Gastrocnemius medialis (tissue), 4 donors: ENCODE measurements around the gene USP53. TPM values are rescaled to one million over a fixed set of nuclear protein-coding genes. Genes with fewer than 3 reads are reported as not detected.
A peak's percentile ranks its signal among the peaks of the same experiment; 100 is the strongest.

Source experiments
- ATAC-seq, 2 donors: fragments of 150-250 bp; one replicate each; pipeline ENCODE4 v1.9.1; 2016
- DNase-seq, 2 donors: peaks; one replicate each; pipeline ENCODE4 v3.0.0-alpha.2; 2019
- H3K27ac ChIP-seq, 4 donors: fragments of 200-600 bp; sonication (generic); 1 replicate in 1 of 4; 2 replicates in 3 of 4; pipeline ENCODE4 v1.5.1; 2016 to 2018; ENCODE audit warnings: mild to moderate bottlenecking in 2 of 4, moderate library complexity in 1 of 4
- H3K27me3 ChIP-seq, 3 donors: fragments of 200-600 bp; sonication (generic) in 2 of 3; 1 replicate in 1 of 3; 2 replicates in 2 of 3; pipeline versions ENCODE4 v1.5.1 to v1.6.0; 2016 to 2019; ENCODE audit warnings: mild to moderate bottlenecking in 1 of 3, moderate library complexity in 1 of 3
- H3K36me3 ChIP-seq, 2 donors: fragments of 200-600 bp; sonication (generic) in 1 of 2; one replicate each; pipeline ENCODE4 v1.5.1; 2017 to 2018
- H3K4me1 ChIP-seq, 2 donors: fragments of 200-600 bp; sonication (generic) in 1 of 2; one replicate each; pipeline ENCODE4 v1.5.1; 2016 to 2017; ENCODE audit warnings: mild to moderate bottlenecking in 2 of 2
- H3K4me3 ChIP-seq, 4 donors: fragments of 200-600 bp; sonication (generic) in 3 of 4; 1 replicate in 1 of 4; 2 replicates in 3 of 4; pipeline ENCODE4 v1.5.1; 2016 to 2019; ENCODE audit warnings: mild to moderate bottlenecking in 2 of 4
- H3K9me3 ChIP-seq, 3 donors: fragments of 200-600 bp; sonication (generic) in 2 of 3; 1 replicate in 1 of 3; 2 replicates in 2 of 3; pipeline ENCODE4 v1.5.1; 2016 to 2019
- POLR2A ChIP-seq, 2 donors: fragments of 450-650 bp; IDR thresholded peaks; one replicate each; pipeline ENCODE4 v1.6.1; 2017; ENCODE audit warnings: antibody characterized with exemption in 2 of 2, mild to moderate bottlenecking in 2 of 2, moderate library complexity in 2 of 2
- in situ Hi-C, 4 donors: fragments of 200-750 bp; cut with MboI; loops; one replicate each; pipeline versions ENCODE4 v1.15.0 to v1.8.0; 2017; ENCODE audit warnings: low sequenced_read_pairs in 4 of 4
- intact Hi-C: fragments of 100-400 bp; cut with DNase I; formaldehyde crosslinking; loops from one replicate; pipeline ENCODE4 v1.15.1; 2023; ENCODE audit warnings: low total_unique reads
- total RNA-seq, 4 donors: library from RNA; depleted of rRNA; stranded (reverse); fragments of >200 nt; gene quantifications; one replicate each; pipeline versions ENCODE4 v1.1.0 to v1.2.3, GENCODE V29; 2016
- TF ChIP-seq, protein P1 (sequence below), 5 experiments: fragments of 450-650 bp in 3 of 5; fragments of 200-600 bp in 2 of 5; sonication (generic) in 2 of 5; IDR thresholded peaks in 4 of 5; conservative IDR thresholded peaks in 1 of 5; 1 replicate in 4 of 5; 2 replicates in 1 of 5; pipeline ENCODE4 v1.5.1; 2016 to 2019; ENCODE audit warnings: antibody characterized with exemption in 5 of 5, mild to moderate bottlenecking in 3 of 5, moderate library complexity in 3 of 5

USP53 gene
- total RNA-seq, 4 donors from 2014 or later, result 56.9 to 190 (median 98.5) TPM

DNA sequence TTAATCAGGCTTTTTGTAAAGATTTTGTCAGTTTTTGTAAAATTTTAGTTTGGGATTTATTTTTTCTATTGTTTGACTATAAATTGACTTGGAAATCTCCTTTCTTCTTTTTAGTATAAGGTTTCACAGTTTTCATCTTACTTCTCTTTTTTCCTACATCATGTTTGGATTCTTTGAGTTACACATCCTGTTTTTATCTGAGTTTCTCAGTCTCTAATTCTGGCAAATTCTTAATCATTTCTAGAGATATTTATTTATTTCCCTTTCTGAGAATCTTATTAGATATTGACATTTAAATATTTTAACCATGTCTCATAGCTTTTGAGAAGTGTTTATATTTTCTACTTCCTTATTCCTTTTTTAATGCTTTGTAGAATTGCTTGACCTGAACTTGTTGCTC is 20.7 kb downstream of the USP53 start:
- DNase-seq, result no peak
- in situ Hi-C loops (no loop called here), intact Hi-C loops (no loop called here)
- no peak for ATAC-seq
- H3K4me1 ChIP-seq, result peaks cover 41 to 42% of the 10 kb centered on the region in 2 donors
- no peak for TF ChIP-seq POLR2A (IDR thresholded peaks at IDR 0.05)
- TF ChIP-seq, protein P1, sequence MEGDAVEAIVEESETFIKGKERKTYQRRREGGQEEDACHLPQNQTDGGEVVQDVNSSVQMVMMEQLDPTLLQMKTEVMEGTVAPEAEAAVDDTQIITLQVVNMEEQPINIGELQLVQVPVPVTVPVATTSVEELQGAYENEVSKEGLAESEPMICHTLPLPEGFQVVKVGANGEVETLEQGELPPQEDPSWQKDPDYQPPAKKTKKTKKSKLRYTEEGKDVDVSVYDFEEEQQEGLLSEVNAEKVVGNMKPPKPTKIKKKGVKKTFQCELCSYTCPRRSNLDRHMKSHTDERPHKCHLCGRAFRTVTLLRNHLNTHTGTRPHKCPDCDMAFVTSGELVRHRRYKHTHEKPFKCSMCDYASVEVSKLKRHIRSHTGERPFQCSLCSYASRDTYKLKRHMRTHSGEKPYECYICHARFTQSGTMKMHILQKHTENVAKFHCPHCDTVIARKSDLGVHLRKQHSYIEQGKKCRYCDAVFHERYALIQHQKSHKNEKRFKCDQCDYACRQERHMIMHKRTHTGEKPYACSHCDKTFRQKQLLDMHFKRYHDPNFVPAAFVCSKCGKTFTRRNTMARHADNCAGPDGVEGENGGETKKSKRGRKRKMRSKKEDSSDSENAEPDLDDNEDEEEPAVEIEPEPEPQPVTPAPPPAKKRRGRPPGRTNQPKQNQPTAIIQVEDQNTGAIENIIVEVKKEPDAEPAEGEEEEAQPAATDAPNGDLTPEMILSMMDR (IDR thresholded peaks at IDR 0.05 in 4 of 5, conservative IDR thresholded peaks at IDR 0.05 in 1 of 5), result no peak
- no peak overlapping the region for H3K4me3 ChIP-seq
- H3K27ac ChIP-seq, result peak overlapping the region in 3 of 4 donors; percentile 3 to 53 (median 13)
- no peaks in the 10 kb centered on the region for H3K27me3 ChIP-seq
- H3K9me3 ChIP-seq, result no peaks in the 10 kb centered on the region
- H3K36me3 ChIP-seq, result peaks cover 0 to 39% of the 10 kb centered on the region in 2 donors

DNA sequence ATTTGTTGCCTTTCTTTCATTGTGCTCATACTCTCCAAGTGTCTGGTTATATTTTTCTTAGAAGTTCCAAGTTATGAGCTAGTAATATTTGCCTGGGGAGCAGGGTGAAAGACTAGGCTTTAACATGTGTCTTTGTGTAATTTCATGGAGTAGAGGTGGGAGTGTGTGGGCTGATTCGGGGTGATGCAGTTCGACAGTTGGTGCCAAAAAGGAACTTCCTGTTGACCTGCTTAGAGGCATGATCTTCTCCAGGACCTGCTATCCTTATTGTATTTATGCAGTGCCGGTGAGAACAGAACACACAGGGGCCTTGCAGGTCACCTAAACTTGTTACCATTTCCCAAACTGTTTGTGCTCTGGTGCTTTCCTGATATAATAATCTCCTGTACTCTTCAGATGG is 21.2 kb downstream of the USP53 start:
- no peak for TF ChIP-seq POLR2A (IDR thresholded peaks at IDR 0.05)
- TF ChIP-seq, protein P1 (IDR thresholded peaks at IDR 0.05 in 4 of 5, conservative IDR thresholded peaks at IDR 0.05 in 1 of 5), result no peak
- no peak overlapping the region for H3K4me3 ChIP-seq
- peaks cover 39 to 42% of the 10 kb centered on the region in 2 donors for H3K4me1 ChIP-seq
- DNase-seq (no peak), ATAC-seq (no peak)
- peaks cover 0 to 40% of the 10 kb centered on the region in 2 donors for H3K36me3 ChIP-seq
- H3K27me3 ChIP-seq, result no peaks in the 10 kb centered on the region
- H3K9me3 ChIP-seq, result no peaks in the 10 kb centered on the region
- in situ Hi-C loops (no loop called here), intact Hi-C loops (no loop called here)
- H3K27ac ChIP-seq, result peak overlapping the region in 3 of 4 donors; percentile 5 to 53 (median 13)

DNA sequence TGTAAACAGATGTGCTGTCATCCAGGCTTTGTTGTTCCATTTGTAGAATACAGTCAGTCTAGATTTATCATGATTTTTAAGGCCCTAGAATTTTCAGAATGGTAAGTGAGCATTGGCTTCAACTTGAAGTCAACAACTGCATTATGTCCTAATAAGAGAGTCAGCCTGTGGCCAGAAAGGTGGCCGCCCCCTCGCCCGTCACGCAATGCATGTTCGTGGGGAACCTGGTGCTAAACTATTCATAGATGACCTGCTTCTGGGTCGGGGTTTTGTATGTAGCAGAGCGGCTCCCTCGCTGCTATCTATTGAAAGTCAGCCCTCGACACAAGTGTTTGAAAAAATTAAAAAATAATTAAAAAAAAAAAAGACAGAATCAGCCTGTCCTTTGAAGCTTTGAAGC is 24.7 kb downstream of the USP53 start:
- H3K27me3 ChIP-seq, result no peaks in the 10 kb centered on the region
- peak overlapping the region; percentile 2 to 65 (median 26) for H3K27ac ChIP-seq
- H3K4me3 ChIP-seq, result no peak overlapping the region
- intact Hi-C loops (no loop called here), in situ Hi-C loops (no loop called here)
- peaks cover 51 to 54% of the 10 kb centered on the region in 2 donors for H3K4me1 ChIP-seq
- H3K36me3 ChIP-seq, result peaks cover 4 to 46% of the 10 kb centered on the region in 2 donors
- ATAC-seq (no peak), DNase-seq (no peak)
- no peaks in the 10 kb centered on the region for H3K9me3 ChIP-seq
- TF ChIP-seq, protein P1 (IDR thresholded peaks at IDR 0.05 in 4 of 5, conservative IDR thresholded peaks at IDR 0.05 in 1 of 5), result no peak
- TF ChIP-seq POLR2A (IDR thresholded peaks at IDR 0.05), result no peak

DNA sequence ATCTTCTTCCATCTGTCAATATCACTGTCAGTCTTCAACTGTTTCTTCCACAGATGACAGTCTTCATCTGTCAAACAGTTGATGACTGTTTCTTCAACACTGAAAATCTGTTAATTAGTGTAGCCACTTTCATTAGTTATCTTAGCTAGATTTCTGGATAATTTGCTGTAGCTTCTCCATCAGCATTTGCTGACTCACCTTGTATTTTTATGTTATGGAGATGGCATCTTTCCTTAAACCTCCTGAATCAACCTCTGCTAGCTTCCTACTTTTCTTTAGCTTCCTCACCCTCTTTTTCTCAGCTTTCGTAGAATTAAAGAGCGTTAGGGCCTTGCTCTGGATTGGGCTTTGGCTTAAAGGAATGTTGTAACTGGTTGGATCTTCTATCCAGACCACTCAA is 25.1 kb downstream of the USP53 start:
- H3K4me3 ChIP-seq, result no peak overlapping the region
- DNase-seq (no peak), ATAC-seq (no peak)
- peaks cover 55 to 59% of the 10 kb centered on the region in 2 donors for H3K4me1 ChIP-seq
- H3K9me3 ChIP-seq, result no peaks in the 10 kb centered on the region
- TF ChIP-seq, protein P1 (IDR thresholded peaks at IDR 0.05 in 4 of 5, conservative IDR thresholded peaks at IDR 0.05 in 1 of 5), result no peak
- TF ChIP-seq POLR2A (IDR thresholded peaks at IDR 0.05), result no peak
- intact Hi-C loops, result no loop called here
- peak overlapping the region; percentile 2 to 65 (median 26) for H3K27ac ChIP-seq
- peaks cover 4 to 46% of the 10 kb centered on the region in 2 donors for H3K36me3 ChIP-seq
- no peaks in the 10 kb centered on the region for H3K27me3 ChIP-seq
- in situ Hi-C loops, result no loop called here
